A549 (cell line): Measurements from ENCODE around the gene ADK. TPM values are rescaled to one million over a fixed set of nuclear protein-coding genes. Genes with fewer than 3 reads are reported as not detected.

Source experiments
- ATAC-seq, 2 experiments: fragments of 200-7000 bp in 1 of 2; fragments of >200 bp in 1 of 2; cut with Nextera tagmentation in 1 of 2; cut with Tn5 transposase in 1 of 2; 3 replicates each; pipeline versions ENCODE4 v1.8.0 to v1.9.1; 2018 to 2020; ENCODE audit warnings: mild to moderate bottlenecking in 1 of 2, moderate library complexity in 1 of 2
- CTCF ChIA-PET: fragments of 300-600 bp; sonication (Branson Sonifier 250); formaldehyde crosslinking; extraction: SDS; loops from one replicate; lab custom pipeline; 2021; ENCODE audit warnings: antibody characterized with exemption, inconsistent platforms; lab: Yijun Ruan, JAX
- POLR2A ChIA-PET: fragments of 350-600 bp; formaldehyde crosslinking; extraction: SDS; loops from one replicate; lab custom pipeline; 2021; ENCODE audit warnings: antibody characterized with exemption, inconsistent platforms; lab: Yijun Ruan, JAX
- DNase-seq, 2 experiments: peaks; one replicate each; pipeline versions ENCODE4 v3.0.0 to v3.0.0-alpha.2; 2011 to 2016; ENCODE audit warnings: low read depth in 1 of 2, low spot score in 1 of 2
- FAIRE-seq: peaks from 2 replicates; lab custom pipeline; 2011; peaks lifted over from hg19 to GRCh38; lab: Jason Lieb, UNC
- H3K27ac ChIP-seq, 2 experiments: fragments of >200 bp; sonication (Bioruptor Twin); formaldehyde crosslinking; 3 replicates each; pipeline ENCODE4 v1.5.1; 2016 to 2017
- H3K4me1 ChIP-seq: fragments of >200 bp; sonication (Bioruptor Twin); formaldehyde crosslinking; 3 replicates; pipeline ENCODE4 v1.6.1; 2016
- H3K4me2 ChIP-seq: fragments of >200 bp; sonication (Bioruptor Twin); formaldehyde crosslinking; 3 replicates; pipeline ENCODE4 v1.6.1; 2016
- H3K4me3 ChIP-seq: fragments of >200 bp; sonication (Bioruptor Twin); formaldehyde crosslinking; 3 replicates; pipeline ENCODE4 v1.5.1; 2016
- H3K9me3 ChIP-seq: fragments of >200 bp; sonication (Bioruptor Twin); formaldehyde crosslinking; 3 replicates; pipeline ENCODE4 v1.6.1; 2016
- BHLHE40 ChIP-seq: IDR thresholded peaks from 2 replicates; pipeline ENCODE4 v1.6.1; 2012; ENCODE audit warnings: low read depth, low read length, inconsistent platforms
- CBX2 ChIP-seq: fragments of 200-600 bp; sonication (generic); IDR thresholded peaks from 2 replicates; pipeline ENCODE4 v1.6.1; 2016; ENCODE audit warnings: low read depth, mild to moderate bottlenecking, borderline replicate concordance
- CBX8 ChIP-seq: fragments of 200-600 bp; sonication (generic); IDR thresholded peaks from 2 replicates; pipeline ENCODE4 v1.6.1; 2016
- ESRRA ChIP-seq: fragments of 150-350 bp; IDR thresholded peaks from 2 replicates; pipeline ENCODE4 v1.6.1; 2014; ENCODE audit warnings: mild to moderate bottlenecking, low read length, borderline replicate concordance
- FOSB ChIP-seq: fragments of 250-450 bp; sonication (Bioruptor Pico); IDR thresholded peaks from 2 replicates; pipeline ENCODE4 v1.5.0; 2020; ENCODE audit warnings: mild to moderate bottlenecking, moderate library complexity
- FOSL2 ChIP-seq, 2 experiments: fragments of 450-650 bp in 1 of 2; fragments of >200 bp in 1 of 2; sonication (Bioruptor Twin) in 1 of 2; formaldehyde crosslinking; IDR thresholded peaks; 2 replicates each; pipeline versions ENCODE4 v1.5.0 to v1.6.1; 2016 to 2020; ENCODE audit warnings: mild to moderate bottlenecking in 1 of 2, moderate library complexity in 1 of 2
- FOXS1 ChIP-seq: fragments of 250-450 bp; sonication (Bioruptor Pico); IDR thresholded peaks from 2 replicates; pipeline ENCODE4 v1.5.0; 2020; ENCODE audit warnings: mild to moderate bottlenecking, moderate library complexity
- GATA3 ChIP-seq: IDR thresholded peaks from 2 replicates; pipeline ENCODE4 v1.6.1; 2012; ENCODE audit warnings: borderline replicate concordance
- HOXA7 ChIP-seq: fragments of 250-450 bp; sonication (Bioruptor Pico); IDR thresholded peaks from 2 replicates; pipeline ENCODE4 v1.5.0; 2020; ENCODE audit warnings: mild to moderate bottlenecking, moderate library complexity
- JUN ChIP-seq, 2 experiments: fragments of >200 bp; sonication (Bioruptor Twin); formaldehyde crosslinking; IDR thresholded peaks; 2 replicates in 1 of 2; 3 replicates in 1 of 2; pipeline ENCODE4 v1.6.1; 2016 to 2017
- KDM1A ChIP-seq: fragments of 200-600 bp; sonication (generic); IDR thresholded peaks from 2 replicates; pipeline ENCODE4 v1.6.1; 2016; ENCODE audit warnings: low read depth, mild to moderate bottlenecking
- KDM5A ChIP-seq: fragments of 200-600 bp; sonication (generic); IDR thresholded peaks from 2 replicates; pipeline ENCODE4 v1.6.1; 2016; ENCODE audit warnings: antibody characterized with exemption, mild to moderate bottlenecking
- MAFK ChIP-seq: fragments of 450-650 bp; IDR thresholded peaks from 2 replicates; pipeline ENCODE4 v1.6.1; 2014; ENCODE audit not compliant: partially characterized antibody
- MAZ ChIP-seq: fragments of 150-350 bp; IDR thresholded peaks from 2 replicates; pipeline ENCODE4 v1.6.1; 2014; ENCODE audit warnings: antibody characterized with exemption, low read depth, low read length, borderline replicate concordance
- NR3C1 ChIP-seq: fragments of >200 bp; sonication (Bioruptor Twin); formaldehyde crosslinking; IDR thresholded peaks from 3 replicates; pipeline ENCODE4 v1.6.1; 2017
- POLR2A ChIP-seq: IDR thresholded peaks from 2 replicates; pipeline ENCODE4 v1.6.1; 2012; ENCODE audit warnings: mild to moderate bottlenecking, low read length
- POLR2AphosphoS2 ChIP-seq: conservative IDR thresholded peaks from 2 replicates; pipeline ENCODE4 v1.6.1; 2012; ENCODE audit warnings: low read length, improper control_type of control experiment, inconsistent platforms
- RAD21 ChIP-seq, 2 experiments: fragments of >200 bp in 1 of 2; sonication (Bioruptor Twin) in 1 of 2; formaldehyde crosslinking in 1 of 2; IDR thresholded peaks in 1 of 2; conservative IDR thresholded peaks in 1 of 2; 2 replicates in 1 of 2; 3 replicates in 1 of 2; pipeline ENCODE4 v1.6.1; 2012 to 2018; ENCODE audit warnings: inconsistent platforms in 1 of 2
- RNF2 ChIP-seq: fragments of 200-600 bp; sonication (generic); IDR thresholded peaks from 2 replicates; pipeline ENCODE4 v1.6.1; 2016; ENCODE audit warnings: low read depth, mild to moderate bottlenecking, antibody characterized with exemption, moderate library complexity, borderline replicate concordance
- SMC3 ChIP-seq: fragments of >200 bp; sonication (Bioruptor Twin); formaldehyde crosslinking; IDR thresholded peaks from 3 replicates; pipeline ENCODE4 v1.6.1; 2018; ENCODE audit warnings: inconsistent platforms
- TFCP2L1 ChIP-seq: fragments of 250-450 bp; sonication (Bioruptor Pico); IDR thresholded peaks from 2 replicates; pipeline ENCODE4 v1.5.0; 2021; ENCODE audit warnings: mild to moderate bottlenecking
- ZFP36 ChIP-seq: fragments of 450-650 bp; IDR thresholded peaks from 2 replicates; pipeline ENCODE4 v1.6.1; 2014; ENCODE audit warnings: borderline replicate concordance; ENCODE audit not compliant: partially characterized antibody
- ZSCAN20 ChIP-seq: fragments of 250-450 bp; sonication (Bioruptor Pico); IDR thresholded peaks from 2 replicates; pipeline ENCODE4 v1.8.0; 2022; ENCODE audit warnings: mild to moderate bottlenecking, moderate library complexity
- WGBS: methylation state at CpG from one replicate; pipeline ENCODE4 v1.1.6; 2017; ENCODE audit errors: missing lambda C conversion rate; 5-methylcytosine and 5-hydroxymethylcytosine counted together
- polyA plus RNA-seq, 4 experiments: library from polyadenylated mRNA; depleted of rRNA in 3 of 4; stranded (reverse); fragments of >200 nt; fragmentation: RNase III in 1 of 4; extraction: RNeasy Plus Mini Kit Qiagen cat#74134 plus additional on column Dnase treatment in 1 of 4; gene quantifications; 2 replicates in 3 of 4; 3 replicates in 1 of 4; pipeline ENCODE4 v1.2.3, GENCODE V29; 2011 to 2017
- TF ChIP-seq, protein P1 (sequence below): fragments of 450-650 bp; IDR thresholded peaks from 2 replicates; pipeline ENCODE4 v1.6.1; 2014; ENCODE audit warnings: antibody characterized with exemption
- TF ChIP-seq, protein P2 (sequence below): IDR thresholded peaks from 2 replicates; pipeline ENCODE4 v1.6.1; 2012
- TF ChIP-seq, protein P3 (sequence below): IDR thresholded peaks from 2 replicates; pipeline ENCODE4 v1.6.1; 2012
- TF ChIP-seq, protein P4 (sequence below): fragments of 250-450 bp; sonication (Bioruptor Pico); IDR thresholded peaks from 2 replicates; pipeline ENCODE4 v1.5.0; 2021; ENCODE audit warnings: mild to moderate bottlenecking, moderate library complexity, borderline replicate concordance
- TF ChIP-seq, protein P5 (sequence below): fragments of 200-600 bp; sonication (generic); IDR thresholded peaks from 2 replicates; pipeline ENCODE4 v1.6.1; 2016; ENCODE audit warnings: antibody characterized with exemption, mild to moderate bottlenecking, moderate library complexity
- TF ChIP-seq, protein P6 (sequence below): fragments of 250-450 bp; sonication (Bioruptor Pico); IDR thresholded peaks from 2 replicates; pipeline ENCODE4 v1.5.0; 2020; ENCODE audit warnings: low read depth, mild to moderate bottlenecking, moderate library complexity

Gene ADK
- polyA plus RNA-seq, 2 of the 4 experiments (the other 2 are of a cell fraction): 35.8 to 40.7 TPM

DNA sequence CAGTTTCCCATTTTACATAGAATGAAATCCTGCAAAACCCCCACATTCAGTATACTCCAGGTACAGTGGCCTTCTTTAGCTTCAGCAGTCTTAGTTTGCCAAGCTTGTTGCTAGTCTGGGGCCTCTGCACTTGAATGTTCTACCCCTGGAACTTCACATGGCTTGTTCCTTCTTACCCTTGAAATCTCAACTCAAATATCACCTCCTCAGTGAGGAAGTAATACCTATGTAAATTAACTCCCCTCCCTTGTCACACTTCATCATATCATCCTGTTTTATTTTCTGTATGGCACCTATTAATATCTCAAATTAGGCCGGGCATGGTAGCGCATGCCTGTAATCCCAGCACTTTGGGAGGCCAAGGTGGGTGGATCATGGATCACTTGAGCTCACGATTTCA, 511.6 kb downstream of the ADK start:
- Histone ChIP-seq H3K4me1 (no peaks in the 10 kb centered on the region), H3K4me3 (no peak overlapping the region), H3K4me2 (no peak overlapping the region), H3K27ac (no peak overlapping the region), H3K9me3 (no peaks in the 10 kb centered on the region)
- DNase-seq (no peak), ATAC-seq (no peak), FAIRE-seq (no peak)
- ChIA-PET POLR2A (no interaction called here), CTCF (no interaction called here)
- whole genome bisulfite sequencing: 92% methylated on average over 3 of the region's 3 CpGs
- TF ChIP-seq, protein P1, sequence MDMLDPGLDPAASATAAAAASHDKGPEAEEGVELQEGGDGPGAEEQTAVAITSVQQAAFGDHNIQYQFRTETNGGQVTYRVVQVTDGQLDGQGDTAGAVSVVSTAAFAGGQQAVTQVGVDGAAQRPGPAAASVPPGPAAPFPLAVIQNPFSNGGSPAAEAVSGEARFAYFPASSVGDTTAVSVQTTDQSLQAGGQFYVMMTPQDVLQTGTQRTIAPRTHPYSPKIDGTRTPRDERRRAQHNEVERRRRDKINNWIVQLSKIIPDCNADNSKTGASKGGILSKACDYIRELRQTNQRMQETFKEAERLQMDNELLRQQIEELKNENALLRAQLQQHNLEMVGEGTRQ: no peak
- TF ChIP-seq FOSL2 (IDR thresholded peaks at IDR 0.05) (no peak), FOSL2 (CRISPR knock-in tag; IDR thresholded peaks at IDR 0.05) (no peak)

DNA sequence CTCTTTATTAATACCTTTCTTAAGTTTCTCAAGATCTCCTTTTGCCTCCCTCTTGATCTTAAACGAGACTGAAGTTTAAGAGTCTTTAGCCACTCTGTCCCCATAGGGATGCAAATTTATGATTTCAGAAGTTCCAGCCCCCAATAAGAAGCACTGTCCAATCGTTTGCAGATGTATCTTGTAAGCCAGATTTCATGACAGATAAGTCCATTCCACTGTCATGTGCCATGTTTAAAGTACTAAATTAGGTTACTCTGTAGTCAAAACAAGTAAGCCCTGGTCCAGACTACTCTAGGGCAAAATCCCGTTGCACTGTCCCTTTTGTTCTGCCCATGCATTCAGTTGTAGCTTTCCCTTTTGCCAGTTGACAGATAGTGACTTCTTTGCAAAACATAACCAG, 518.2 kb downstream of the ADK start:
- DNase-seq: no peak
- H3K9me3 ChIP-seq: no peaks in the 10 kb centered on the region
- no peak overlapping the region for H3K4me2 ChIP-seq
- TF ChIP-seq POLR2AphosphoS2 (no peak), MAFK (no peak), POLR2A (no peak), JUN (IDR thresholded peaks at IDR 0.05) (no peak), MAZ (no peak), SMC3 (no peak), GATA3 (no peak), FOSB (no peak), ZFP36 (no peak), CBX8 (no peak), HOXA7 (CRISPR knock-in tag) (no peak), RNF2 (no peak), ZSCAN20 (CRISPR knock-in tag) (no peak), FOXS1 (CRISPR knock-in tag) (no peak), RAD21 (conservative IDR thresholded peaks at IDR 0.05 in 1 of 2, IDR thresholded peaks at IDR 0.05 in 1 of 2) (no peak), NR3C1 (no peak), CBX2 (no peak)
- TF ChIP-seq, protein P2, sequence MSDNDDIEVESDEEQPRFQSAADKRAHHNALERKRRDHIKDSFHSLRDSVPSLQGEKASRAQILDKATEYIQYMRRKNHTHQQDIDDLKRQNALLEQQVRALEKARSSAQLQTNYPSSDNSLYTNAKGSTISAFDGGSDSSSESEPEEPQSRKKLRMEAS: no peak
- TF ChIP-seq, protein P3, sequence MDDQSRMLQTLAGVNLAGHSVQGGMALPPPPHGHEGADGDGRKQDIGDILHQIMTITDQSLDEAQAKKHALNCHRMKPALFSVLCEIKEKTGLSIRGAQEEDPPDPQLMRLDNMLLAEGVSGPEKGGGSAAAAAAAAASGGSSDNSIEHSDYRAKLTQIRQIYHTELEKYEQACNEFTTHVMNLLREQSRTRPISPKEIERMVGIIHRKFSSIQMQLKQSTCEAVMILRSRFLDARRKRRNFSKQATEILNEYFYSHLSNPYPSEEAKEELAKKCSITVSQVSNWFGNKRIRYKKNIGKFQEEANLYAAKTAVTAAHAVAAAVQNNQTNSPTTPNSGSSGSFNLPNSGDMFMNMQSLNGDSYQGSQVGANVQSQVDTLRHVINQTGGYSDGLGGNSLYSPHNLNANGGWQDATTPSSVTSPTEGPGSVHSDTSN: no peak
- POLR2A ChIA-PET: no interaction called here
- FAIRE-seq: no peak
- no peaks in the 10 kb centered on the region for H3K4me1 ChIP-seq
- ATAC-seq: no peak
- no peak overlapping the region for H3K4me3 ChIP-seq
- H3K27ac ChIP-seq: no peak overlapping the region
- WGBS: 70% methylated on average over 3 of the region's 3 CpGs
- CTCF ChIA-PET: no interaction called here

DNA sequence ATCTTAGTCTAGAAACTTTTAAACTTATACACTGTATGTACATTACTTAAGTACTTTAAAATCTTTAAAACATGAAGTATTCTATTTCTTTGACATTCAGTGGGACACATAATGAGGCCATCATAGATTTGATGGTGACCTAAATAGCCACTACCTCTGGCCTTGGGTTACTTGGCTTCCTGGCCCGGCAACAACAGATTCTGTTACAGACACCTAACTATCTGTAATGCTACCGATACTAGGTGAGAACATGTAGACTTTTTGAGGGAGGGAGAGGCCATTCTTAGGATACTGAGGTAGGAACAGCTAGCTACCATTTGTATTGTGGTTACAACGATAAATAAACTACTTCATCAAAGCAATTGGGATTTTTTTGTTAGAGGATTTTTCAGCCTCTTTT, 520.7 kb downstream of the ADK start:
- ATAC-seq: no peak
- ChIA-PET CTCF (no interaction called here), POLR2A (no interaction called here)
- DNase-seq: no peak
- WGBS: 64% methylated on average over 3 of the region's 3 CpGs
- no peak overlapping the region for H3K4me2 ChIP-seq
- H3K9me3 ChIP-seq: no peaks in the 10 kb centered on the region
- H3K4me3 ChIP-seq: no peak overlapping the region
- FAIRE-seq: no peak
- H3K27ac ChIP-seq: no peak overlapping the region
- no peaks in the 10 kb centered on the region for H3K4me1 ChIP-seq
- TF ChIP-seq ESRRA: no peak
- TF ChIP-seq KDM5A: no peak
- no peak for TF ChIP-seq BHLHE40
- TF ChIP-seq FOXS1 (CRISPR knock-in tag): no peak
- TF ChIP-seq, protein P4, sequence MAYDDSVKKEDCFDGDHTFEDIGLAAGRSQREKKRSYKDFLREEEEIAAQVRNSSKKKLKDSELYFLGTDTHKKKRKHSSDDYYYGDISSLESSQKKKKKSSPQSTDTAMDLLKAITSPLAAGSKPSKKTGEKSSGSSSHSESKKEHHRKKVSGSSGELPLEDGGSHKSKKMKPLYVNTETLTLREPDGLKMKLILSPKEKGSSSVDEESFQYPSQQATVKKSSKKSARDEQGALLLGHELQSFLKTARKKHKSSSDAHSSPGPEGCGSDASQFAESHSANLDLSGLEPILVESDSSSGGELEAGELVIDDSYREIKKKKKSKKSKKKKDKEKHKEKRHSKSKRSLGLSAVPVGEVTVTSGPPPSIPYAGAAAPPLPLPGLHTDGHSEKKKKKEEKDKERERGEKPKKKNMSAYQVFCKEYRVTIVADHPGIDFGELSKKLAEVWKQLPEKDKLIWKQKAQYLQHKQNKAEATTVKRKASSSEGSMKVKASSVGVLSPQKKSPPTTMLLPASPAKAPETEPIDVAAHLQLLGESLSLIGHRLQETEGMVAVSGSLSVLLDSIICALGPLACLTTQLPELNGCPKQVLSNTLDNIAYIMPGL (CRISPR knock-in tag): no peak
- no peak for TF ChIP-seq RNF2
- TF ChIP-seq RAD21 (conservative IDR thresholded peaks at IDR 0.05 in 1 of 2, IDR thresholded peaks at IDR 0.05 in 1 of 2): no peak
- TF ChIP-seq, protein P5, sequence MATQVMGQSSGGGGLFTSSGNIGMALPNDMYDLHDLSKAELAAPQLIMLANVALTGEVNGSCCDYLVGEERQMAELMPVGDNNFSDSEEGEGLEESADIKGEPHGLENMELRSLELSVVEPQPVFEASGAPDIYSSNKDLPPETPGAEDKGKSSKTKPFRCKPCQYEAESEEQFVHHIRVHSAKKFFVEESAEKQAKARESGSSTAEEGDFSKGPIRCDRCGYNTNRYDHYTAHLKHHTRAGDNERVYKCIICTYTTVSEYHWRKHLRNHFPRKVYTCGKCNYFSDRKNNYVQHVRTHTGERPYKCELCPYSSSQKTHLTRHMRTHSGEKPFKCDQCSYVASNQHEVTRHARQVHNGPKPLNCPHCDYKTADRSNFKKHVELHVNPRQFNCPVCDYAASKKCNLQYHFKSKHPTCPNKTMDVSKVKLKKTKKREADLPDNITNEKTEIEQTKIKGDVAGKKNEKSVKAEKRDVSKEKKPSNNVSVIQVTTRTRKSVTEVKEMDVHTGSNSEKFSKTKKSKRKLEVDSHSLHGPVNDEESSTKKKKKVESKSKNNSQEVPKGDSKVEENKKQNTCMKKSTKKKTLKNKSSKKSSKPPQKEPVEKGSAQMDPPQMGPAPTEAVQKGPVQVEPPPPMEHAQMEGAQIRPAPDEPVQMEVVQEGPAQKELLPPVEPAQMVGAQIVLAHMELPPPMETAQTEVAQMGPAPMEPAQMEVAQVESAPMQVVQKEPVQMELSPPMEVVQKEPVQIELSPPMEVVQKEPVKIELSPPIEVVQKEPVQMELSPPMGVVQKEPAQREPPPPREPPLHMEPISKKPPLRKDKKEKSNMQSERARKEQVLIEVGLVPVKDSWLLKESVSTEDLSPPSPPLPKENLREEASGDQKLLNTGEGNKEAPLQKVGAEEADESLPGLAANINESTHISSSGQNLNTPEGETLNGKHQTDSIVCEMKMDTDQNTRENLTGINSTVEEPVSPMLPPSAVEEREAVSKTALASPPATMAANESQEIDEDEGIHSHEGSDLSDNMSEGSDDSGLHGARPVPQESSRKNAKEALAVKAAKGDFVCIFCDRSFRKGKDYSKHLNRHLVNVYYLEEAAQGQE: no peak
- TF ChIP-seq, protein P6, sequence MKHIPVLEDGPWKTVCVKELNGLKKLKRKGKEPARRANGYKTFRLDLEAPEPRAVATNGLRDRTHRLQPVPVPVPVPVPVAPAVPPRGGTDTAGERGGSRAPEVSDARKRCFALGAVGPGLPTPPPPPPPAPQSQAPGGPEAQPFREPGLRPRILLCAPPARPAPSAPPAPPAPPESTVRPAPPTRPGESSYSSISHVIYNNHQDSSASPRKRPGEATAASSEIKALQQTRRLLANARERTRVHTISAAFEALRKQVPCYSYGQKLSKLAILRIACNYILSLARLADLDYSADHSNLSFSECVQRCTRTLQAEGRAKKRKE: no peak
- TF ChIP-seq TFCP2L1 (CRISPR knock-in tag): no peak
- no peak for TF ChIP-seq KDM1A
